Mesenteric fat pad (tissue), 1 donor: ENCODE measurements around the gene DGKD. TPM values are rescaled to one million over a fixed set of nuclear protein-coding genes. Genes with fewer than 3 reads are reported as not detected.

Experiments used
- DNase-seq: peaks from one replicate; pipeline ENCODE4 v3.0.0-alpha.2; 2020; ENCODE audit warnings: low spot score
- total RNA-seq: library from RNA; stranded (reverse); fragmentation: NEBNext Ultra II Directional; extraction: Animal tissue kit (Norgen Biotek cat#: 25700); gene quantifications from one replicate; pipeline ENCODE4 v1.2.1, GENCODE V29; 2021
- donor health status: DM: yes; HTN: yes; CAD: no.

Gene DGKD
- total RNA-seq, 1 donor from 2014 or later = 67.2 TPM

DNA sequence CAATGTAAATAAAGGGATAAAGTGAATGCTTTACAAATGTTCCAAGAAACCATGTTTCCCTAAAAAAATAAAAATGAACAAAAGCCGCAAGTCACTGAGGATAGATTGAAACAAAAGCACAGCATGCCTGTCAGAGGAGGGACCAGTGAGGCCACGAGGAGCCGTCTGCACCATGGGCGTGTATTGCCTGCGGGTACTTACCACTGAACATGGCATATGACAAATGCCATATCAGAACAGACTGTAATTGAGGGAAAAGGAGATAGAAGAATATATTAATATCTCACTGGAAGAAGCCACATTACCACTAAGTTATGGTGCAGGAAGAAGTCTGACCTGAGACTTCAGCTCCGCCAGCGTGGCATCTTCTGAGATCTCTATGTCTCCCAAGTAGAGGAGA lies 136.5 kb downstream of the DGKD start:
- DNase-seq = no peak

GRCh38 chr2:233491326-233491725 lies 137.0 kb downstream of the DGKD start:
- no peak for DNase-seq

GRCh38 chr2:233492078-233492477 lies 137.8 kb downstream of the DGKD start:
- no peak for DNase-seq

DNA sequence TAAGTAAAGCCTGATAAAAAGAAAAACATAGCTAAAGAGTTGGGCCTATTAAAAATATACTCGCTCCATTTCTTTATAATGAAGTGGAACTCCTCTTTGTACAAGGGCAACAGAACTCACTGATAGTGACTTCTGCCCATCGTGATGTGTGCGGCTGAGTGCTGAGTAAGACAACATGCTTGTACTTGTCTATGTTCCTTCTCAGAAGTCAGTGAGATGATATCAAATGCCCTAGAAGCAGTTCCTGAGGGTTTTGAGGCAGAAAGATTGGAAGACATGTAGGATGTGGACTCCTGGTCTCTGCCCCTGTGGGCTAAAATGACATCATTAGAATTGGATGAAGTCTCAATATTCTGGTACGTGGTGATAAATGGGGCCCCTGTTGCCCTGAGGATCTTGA lies 138.5 kb downstream of the DGKD start:
- no peak for DNase-seq

GRCh38 chr2:233495503-233496496 lies 141.5 kb downstream of the DGKD start:
- no peak for DNase-seq

GRCh38 chr2:233497692-233498091 lies 143.4 kb downstream of the DGKD start:
- DNase-seq = no peak

DNA sequence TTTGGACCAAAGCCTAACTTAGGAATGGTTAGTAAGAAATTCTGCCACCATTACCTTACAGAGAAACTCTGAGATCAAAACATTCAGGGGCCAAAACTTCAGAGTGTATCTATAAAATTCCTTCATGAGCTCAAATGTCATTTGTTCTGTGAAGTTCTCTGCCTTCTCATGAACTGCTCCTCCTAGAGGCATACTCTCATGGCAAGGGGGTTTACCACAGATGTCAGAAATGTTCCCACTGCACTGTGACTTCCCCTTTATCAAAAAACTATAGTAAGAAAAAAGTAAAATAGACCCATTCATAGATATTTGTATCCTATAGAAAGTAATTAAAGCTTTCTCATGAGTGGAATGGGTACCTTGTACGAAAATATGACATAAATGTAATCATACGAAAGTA lies 143.8 kb downstream of the DGKD start:
- DNase-seq = no peak

GRCh38 chr2:233499928-233500327 lies 145.6 kb downstream of the DGKD start:
- no peak for DNase-seq

DNA sequence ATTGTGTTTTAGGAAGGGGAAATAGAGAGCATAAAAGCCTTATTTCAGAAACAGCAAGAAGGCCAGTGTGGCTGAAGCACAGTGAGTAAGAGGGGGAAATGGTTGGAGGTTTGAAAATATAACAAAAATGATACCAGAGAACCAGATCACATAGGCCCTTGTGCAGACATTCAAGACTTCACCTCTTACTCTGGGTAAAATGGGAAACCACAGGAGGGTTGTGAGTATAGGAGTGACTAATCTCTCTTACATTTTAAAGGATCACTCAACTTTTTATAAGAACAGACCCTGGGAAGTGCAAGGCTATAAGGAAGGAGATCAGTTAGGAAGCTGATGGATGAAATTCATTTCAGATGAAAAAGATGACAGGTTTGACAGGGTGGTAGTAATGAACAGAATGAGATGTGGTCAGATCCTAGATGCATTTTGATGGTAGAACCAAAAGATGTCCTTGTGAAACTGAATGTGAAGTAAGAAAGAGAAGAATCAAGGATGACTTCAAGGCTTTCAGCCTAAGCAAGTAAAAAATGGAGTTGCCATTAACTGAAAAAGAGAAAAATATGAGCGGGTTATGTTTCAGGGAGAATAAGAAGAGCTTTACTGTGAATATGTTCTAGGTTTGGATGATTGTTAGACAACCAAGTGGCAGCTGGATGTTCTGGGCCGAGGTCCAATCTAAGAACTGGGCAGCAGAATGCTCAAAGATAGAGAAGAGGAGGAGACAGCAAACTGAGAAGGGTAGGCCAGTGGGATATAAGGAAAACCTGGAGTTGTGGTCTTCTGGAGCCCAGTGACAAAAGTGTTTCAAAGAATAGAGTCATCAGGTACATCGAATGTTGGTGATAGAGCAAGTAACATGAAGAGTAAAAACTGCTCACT lies 147.1 kb downstream of the DGKD start:
- DNase-seq = no peak

DNA sequence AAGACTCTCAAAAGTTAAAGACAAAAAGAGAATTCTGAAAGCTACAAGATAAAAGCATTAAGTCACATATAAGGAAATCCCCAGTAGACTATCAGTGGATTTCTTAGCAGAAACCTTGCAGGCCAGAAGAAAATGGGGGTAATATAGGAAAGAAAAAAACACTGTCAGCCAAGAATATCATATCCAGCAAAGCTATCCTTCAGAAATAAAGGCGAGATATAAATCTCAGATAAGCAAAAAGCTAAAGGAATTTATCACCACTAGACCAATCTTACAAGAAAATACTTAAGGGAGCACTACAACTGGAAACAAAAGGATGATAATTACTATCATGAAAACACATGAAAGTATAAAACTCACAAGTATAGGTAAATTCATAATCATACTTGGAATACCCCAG lies 149.2 kb downstream of the DGKD start:
- DNase-seq = no peak

DNA sequence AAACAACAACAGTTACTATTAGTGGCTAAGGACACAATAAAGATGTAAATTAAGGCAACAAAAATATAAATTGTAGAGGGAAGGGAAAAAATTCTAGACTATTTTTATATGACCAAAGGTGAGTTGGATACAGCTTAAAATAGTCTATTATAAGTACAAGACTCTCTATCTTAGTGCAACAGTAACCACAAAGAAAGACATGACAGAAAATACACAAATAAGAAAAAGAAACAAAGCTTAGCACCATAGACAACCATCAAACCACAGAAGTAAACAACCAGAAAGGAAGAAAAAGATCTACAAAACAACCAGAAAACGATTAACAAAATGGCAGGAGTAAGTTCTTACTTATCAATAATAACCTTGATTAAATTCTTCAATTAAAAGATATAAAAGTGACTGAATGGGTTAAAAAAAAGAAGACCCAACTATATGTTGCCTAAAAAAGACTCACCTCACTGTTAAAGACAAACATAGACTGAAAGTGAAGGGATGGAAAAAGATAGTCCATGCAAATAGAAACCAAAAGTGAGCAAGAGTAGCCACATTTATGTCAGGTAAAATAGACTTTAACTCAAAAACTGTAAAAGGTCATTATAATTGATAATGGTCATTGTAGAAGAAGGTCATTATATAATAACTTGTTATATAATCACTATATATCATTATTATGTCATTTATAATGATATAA lies 149.8 kb downstream of the DGKD start:
- no peak for DNase-seq

GRCh38 chr2:233513953-233514655 lies 159.8 kb downstream of the DGKD start:
- DNase-seq = no peak

- DNase-seq = no peak
Measured at GRCh38 chr2:233519787-233520611, 165.7 kb downstream of the DGKD start.

Other genes with a start within 250 kb of the DGKD start
- gene ATG16L1, start 102.8 kb upstream of the DGKD start, total RNA-seq = 20.5 TPM
- gene SAG, start 46.7 kb upstream of the DGKD start, total RNA-seq = not detected
- gene USP40, start 212.3 kb downstream of the DGKD start, total RNA-seq = 39.0 TPM